ENCODE measurements around the gene LTA4H.

GRCh38 chr12:95986635-95987570 is 48.5 kb downstream of the LTA4H start:
- TF ChIP-seq CTCF (IDR thresholded peaks at IDR 0.05), result no peak
- TF ChIP-seq POLR2A (IDR thresholded peaks at IDR 0.05), result no peak
